K562 (cell line): ENCODE data around the gene TMEM81.

Source experiments
- CBX3 ChIP-seq, 2 experiments: IDR thresholded peaks; 1 replicate in 1 of 2; 2 replicates in 1 of 2; pipeline ENCODE4 v1.6.1; 2012; ENCODE audit warnings: inconsistent platforms in 2 of 2, low read length in 2 of 2, borderline replicate concordance in 1 of 2, control low read depth in 1 of 2
- CREB1 ChIP-seq, 2 experiments: sonication (generic) in 1 of 2; formaldehyde crosslinking in 1 of 2; IDR thresholded peaks; 2 replicates each; pipeline versions ENCODE4 v1.6.1 to v1.8.0; 2012 to 2022; ENCODE audit warnings: inconsistent platforms in 1 of 2, mild to moderate bottlenecking in 1 of 2, missing genetic modification reagents in 1 of 2, moderate library complexity in 1 of 2
- HDAC2 ChIP-seq: fragments of 450-650 bp; IDR thresholded peaks from 2 replicates; pipeline ENCODE4 v1.6.1; 2016; ENCODE audit warnings: mild to moderate bottlenecking
- NFE2L1 ChIP-seq: fragments of 450-650 bp; IDR thresholded peaks from 2 replicates; pipeline ENCODE4 v1.6.1; 2016; ENCODE audit warnings: missing genetic modification characterization, low read depth, mild to moderate bottlenecking, missing compliant biosample characterization, moderate library complexity, borderline replicate concordance
- POLR2A ChIP-seq: fragments of 450-650 bp; conservative IDR thresholded peaks from 2 replicates; pipeline ENCODE4 v1.6.1; 2016
- RUNX1 ChIP-seq: sonication (generic); IDR thresholded peaks from 2 replicates; pipeline ENCODE4 v1.6.1; 2016; ENCODE audit warnings: antibody characterized with exemption, low read depth
- ZNF212 ChIP-seq: fragments of 450-650 bp; formaldehyde crosslinking; IDR thresholded peaks from 2 replicates; pipeline ENCODE4 v1.4.0; 2020; ENCODE audit warnings: mild to moderate bottlenecking

DNA sequence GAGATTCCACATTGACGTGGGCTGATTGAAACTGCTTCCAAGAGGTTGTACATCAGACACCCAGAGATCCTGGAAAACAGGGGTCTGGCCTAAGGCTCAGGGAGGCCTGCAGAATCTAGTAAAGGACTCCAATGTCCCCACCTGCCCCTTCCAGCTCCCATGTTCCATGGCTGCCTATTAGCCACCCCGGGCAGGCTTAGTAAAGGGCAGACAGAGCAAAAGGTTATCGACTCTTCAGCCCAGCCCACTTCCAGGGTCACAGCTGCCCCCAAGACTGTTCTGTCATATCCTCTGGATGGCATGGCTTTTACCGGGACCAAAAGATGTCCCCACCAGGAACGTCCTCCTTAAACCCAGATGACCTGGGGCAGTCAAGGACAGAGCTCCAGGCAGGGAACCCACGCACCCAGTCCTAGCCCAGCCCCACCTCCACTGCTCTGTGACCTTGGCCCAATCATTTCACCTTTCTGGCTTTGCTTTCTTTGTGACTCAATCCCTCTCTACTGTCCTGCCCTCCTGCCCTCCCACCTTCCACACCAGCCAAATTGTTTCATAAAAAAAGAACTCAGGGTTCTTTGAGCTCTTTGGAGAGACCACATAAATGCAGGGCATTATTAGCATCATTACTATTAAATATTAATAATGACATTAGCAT is 46.0 kb downstream of the TMEM81 start:
- no peak for TF ChIP-seq POLR2A
- no peak for TF ChIP-seq CBX3 (IDR thresholded peaks at IDR 0.05; ENCODE audit: borderline replicate concordance in 1 of 2, low read length in 2 of 2)
- no peak for TF ChIP-seq RUNX1
- no peak for TF ChIP-seq NFE2L1 (tag)
- TF ChIP-seq HDAC2 = no peak
- no peak for TF ChIP-seq ZNF212 (CRISPR knock-in tag)
- no peak for TF ChIP-seq CREB1 (IDR thresholded peaks at IDR 0.05)
- TF ChIP-seq CREB1 (CRISPR knock-in tag; IDR thresholded peaks at IDR 0.05) = no peak
